ENCODE measurements around the gene CLDN18.

Gene CLDN18

GRCh38 chr3:137998121-137999042 is 11.6 kb upstream of the CLDN18 start:
- Histone ChIP-seq H3K27me3 (ENCODE audit: control insufficient read depth, insufficient read depth, low read length) (peaks cover 2% of the 10 kb centered on the region), H3K4me1 (ENCODE audit: control insufficient read depth, insufficient read depth, low read length) (no peaks in the 10 kb centered on the region), H3K36me3 (ENCODE audit: insufficient read depth, low read length) (no peaks in the 10 kb centered on the region), H3K4me3 (ENCODE audit: low read length) (no peak overlapping the region), H3K9me3 (replicated peaks; ENCODE audit: low read length) (no peaks in the 10 kb centered on the region), H3K4me2 (ENCODE audit: low read length) (no peak overlapping the region), H3K9ac (ENCODE audit: low read depth, low read length) (no peak overlapping the region)

- Histone ChIP-seq H3K36me3 (ENCODE audit: insufficient read depth, low read length) (no peaks in the 10 kb centered on the region), H3K27me3 (ENCODE audit: control insufficient read depth, insufficient read depth, low read length) (no peaks in the 10 kb centered on the region), H3K9ac (ENCODE audit: low read depth, low read length) (no peak overlapping the region), H3K4me2 (ENCODE audit: low read length) (no peak overlapping the region), H3K9me3 (replicated peaks; ENCODE audit: low read length) (no peaks in the 10 kb centered on the region), H3K4me1 (ENCODE audit: control insufficient read depth, insufficient read depth, low read length) (no peaks in the 10 kb centered on the region), H3K4me3 (ENCODE audit: low read length) (no peak overlapping the region)
These were observed 6.9 kb upstream of the CLDN18 start for GRCh38 chr3:138003069-138003468.

- Histone ChIP-seq H3K36me3 (ENCODE audit: insufficient read depth, low read length) (no peaks in the 10 kb centered on the region), H3K4me1 (ENCODE audit: control insufficient read depth, insufficient read depth, low read length) (no peaks in the 10 kb centered on the region), H3K4me2 (ENCODE audit: low read length) (no peak overlapping the region), H3K9me3 (replicated peaks; ENCODE audit: low read length) (no peaks in the 10 kb centered on the region), H3K4me3 (ENCODE audit: low read length) (no peak overlapping the region), H3K9ac (ENCODE audit: low read depth, low read length) (no peak overlapping the region), H3K27me3 (ENCODE audit: control insufficient read depth, insufficient read depth, low read length) (no peaks in the 10 kb centered on the region)
These were observed 4.3 kb upstream of the CLDN18 start for GRCh38 chr3:138005627-138006026.

- Histone ChIP-seq H3K4me2 (ENCODE audit: low read length) (no peak overlapping the region), H3K4me1 (ENCODE audit: control insufficient read depth, insufficient read depth, low read length) (no peaks in the 10 kb centered on the region), H3K9ac (ENCODE audit: low read depth, low read length) (no peak overlapping the region), H3K4me3 (ENCODE audit: low read length) (no peak overlapping the region), H3K36me3 (ENCODE audit: insufficient read depth, low read length) (no peaks in the 10 kb centered on the region), H3K9me3 (replicated peaks; ENCODE audit: low read length) (no peaks in the 10 kb centered on the region), H3K27me3 (ENCODE audit: control insufficient read depth, insufficient read depth, low read length) (no peaks in the 10 kb centered on the region)
These were observed 2.1 kb upstream of the CLDN18 start for GRCh38 chr3:138007898-138008297.

GRCh38 chr3:138010273-138010590 is 267 bp downstream of the CLDN18 start:
- Histone ChIP-seq H3K27me3 (ENCODE audit: control insufficient read depth, insufficient read depth, low read length) (no peaks in the 10 kb centered on the region), H3K9me3 (replicated peaks; ENCODE audit: low read length) (no peaks in the 10 kb centered on the region), H3K36me3 (ENCODE audit: insufficient read depth, low read length) (no peaks in the 10 kb centered on the region), H3K4me3 (ENCODE audit: low read length) (no peak overlapping the region), H3K4me2 (ENCODE audit: low read length) (no peak overlapping the region), H3K4me1 (ENCODE audit: control insufficient read depth, insufficient read depth, low read length) (no peaks in the 10 kb centered on the region), H3K9ac (ENCODE audit: low read depth, low read length) (no peak overlapping the region)

- Histone ChIP-seq H3K9me3 (replicated peaks; ENCODE audit: low read length) (no peaks in the 10 kb centered on the region), H3K9ac (ENCODE audit: low read depth, low read length) (no peak overlapping the region), H3K27me3 (ENCODE audit: control insufficient read depth, insufficient read depth, low read length) (no peaks in the 10 kb centered on the region), H3K4me2 (ENCODE audit: low read length) (no peak overlapping the region), H3K36me3 (ENCODE audit: insufficient read depth, low read length) (no peaks in the 10 kb centered on the region), H3K4me1 (ENCODE audit: control insufficient read depth, insufficient read depth, low read length) (no peaks in the 10 kb centered on the region), H3K4me3 (ENCODE audit: low read length) (no peak overlapping the region)
These were observed 1.8 kb downstream of the CLDN18 start for GRCh38 chr3:138011722-138012121.

GRCh38 chr3:138012526-138012925 is 2.6 kb downstream of the CLDN18 start:
- H3K4me1 ChIP-seq (ENCODE audit: control insufficient read depth, insufficient read depth, low read length) = no peaks in the 10 kb centered on the region
- peaks cover under 1% of the 10 kb centered on the region for H3K36me3 ChIP-seq (ENCODE audit: insufficient read depth, low read length)
- no peak overlapping the region for H3K4me3 ChIP-seq (ENCODE audit: low read length)
- H3K4me2 ChIP-seq (ENCODE audit: low read length) = no peak overlapping the region
- H3K27me3 ChIP-seq (ENCODE audit: control insufficient read depth, insufficient read depth, low read length) = no peaks in the 10 kb centered on the region
- no peaks in the 10 kb centered on the region for H3K9me3 ChIP-seq (replicated peaks; ENCODE audit: low read length)
- H3K9ac ChIP-seq (ENCODE audit: low read depth, low read length) = no peak overlapping the region

- Histone ChIP-seq H3K27me3 (ENCODE audit: control insufficient read depth, insufficient read depth, low read length) (no peaks in the 10 kb centered on the region), H3K9ac (ENCODE audit: low read depth, low read length) (no peak overlapping the region), H3K4me1 (ENCODE audit: control insufficient read depth, insufficient read depth, low read length) (no peaks in the 10 kb centered on the region), H3K4me3 (ENCODE audit: low read length) (no peak overlapping the region), H3K36me3 (ENCODE audit: insufficient read depth, low read length) (peaks cover 3% of the 10 kb centered on the region), H3K9me3 (replicated peaks; ENCODE audit: low read length) (no peaks in the 10 kb centered on the region), H3K4me2 (ENCODE audit: low read length) (no peak overlapping the region)
These were observed 6.1 kb downstream of the CLDN18 start for GRCh38 chr3:138016065-138016464.

- H3K9ac ChIP-seq (ENCODE audit: low read depth, low read length) = no peak overlapping the region
- H3K4me1 ChIP-seq (ENCODE audit: control insufficient read depth, insufficient read depth, low read length) = no peaks in the 10 kb centered on the region
- no peaks in the 10 kb centered on the region for H3K9me3 ChIP-seq (replicated peaks; ENCODE audit: low read length)
- no peaks in the 10 kb centered on the region for H3K27me3 ChIP-seq (ENCODE audit: control insufficient read depth, insufficient read depth, low read length)
- no peak overlapping the region for H3K4me3 ChIP-seq (ENCODE audit: low read length)
- peaks cover 8% of the 10 kb centered on the region for H3K36me3 ChIP-seq (ENCODE audit: insufficient read depth, low read length)
- no peak overlapping the region for H3K4me2 ChIP-seq (ENCODE audit: low read length)
These were observed 9.5 kb downstream of the CLDN18 start for GRCh38 chr3:138019281-138020069.

GRCh38 chr3:138023754-138024153 is 13.8 kb downstream of the CLDN18 start:
- no peak overlapping the region for H3K4me2 ChIP-seq (ENCODE audit: low read length)
- peaks cover 10% of the 10 kb centered on the region for H3K36me3 ChIP-seq (ENCODE audit: insufficient read depth, low read length)
- H3K4me1 ChIP-seq (ENCODE audit: control insufficient read depth, insufficient read depth, low read length) = no peaks in the 10 kb centered on the region
- no peaks in the 10 kb centered on the region for H3K27me3 ChIP-seq (ENCODE audit: control insufficient read depth, insufficient read depth, low read length)
- H3K4me3 ChIP-seq (ENCODE audit: low read length) = no peak overlapping the region
- H3K9me3 ChIP-seq (replicated peaks; ENCODE audit: low read length) = no peaks in the 10 kb centered on the region
- H3K9ac ChIP-seq (ENCODE audit: low read depth, low read length) = no peak overlapping the region

- no peak overlapping the region for H3K4me3 ChIP-seq (ENCODE audit: low read length)
- no peak overlapping the region for H3K4me2 ChIP-seq (ENCODE audit: low read length)
- H3K36me3 ChIP-seq (ENCODE audit: insufficient read depth, low read length) = peaks cover 14% of the 10 kb centered on the region
- no peaks in the 10 kb centered on the region for H3K4me1 ChIP-seq (ENCODE audit: control insufficient read depth, insufficient read depth, low read length)
- H3K9ac ChIP-seq (ENCODE audit: low read depth, low read length) = no peak overlapping the region
- no peaks in the 10 kb centered on the region for H3K27me3 ChIP-seq (ENCODE audit: control insufficient read depth, insufficient read depth, low read length)
- H3K9me3 ChIP-seq (replicated peaks; ENCODE audit: low read length) = no peaks in the 10 kb centered on the region
These were observed 15.6 kb downstream of the CLDN18 start for GRCh38 chr3:138025553-138025952.

Measured in skeletal muscle satellite cell (primary cell).